Glutamatergic neuron (in vitro differentiated cells): ENCODE data around the gene GDF10. TPM values are rescaled to one million over a fixed set of nuclear protein-coding genes. Genes with fewer than 3 reads are reported as not detected.

Experiments used
- DNase-seq: peaks from one replicate; pipeline ENCODE4 v3.0.0; 2022
- H3K27ac Mint-ChIP-seq: one replicate; pipeline ENCODE4 v1.8.0; 2020; ENCODE audit warnings: mild to moderate bottlenecking, mixed read lengths, inconsistent platforms; ENCODE audit not compliant: unreplicated experiment
- H3K27me3 Mint-ChIP-seq: one replicate; pipeline ENCODE4 v1.8.0; 2020; ENCODE audit warnings: mild to moderate bottlenecking, moderate library complexity, mixed read lengths, inconsistent platforms; ENCODE audit not compliant: unreplicated experiment
- H3K36me3 Mint-ChIP-seq: one replicate; pipeline ENCODE4 v1.8.0; 2020; ENCODE audit warnings: mild to moderate bottlenecking, mixed read lengths, inconsistent platforms; ENCODE audit not compliant: unreplicated experiment
- H3K4me1 Mint-ChIP-seq: one replicate; pipeline ENCODE4 v1.8.0; 2020; ENCODE audit warnings: mild to moderate bottlenecking, low read depth, mixed read lengths, inconsistent platforms; ENCODE audit not compliant: unreplicated experiment
- H3K4me3 Mint-ChIP-seq: one replicate; pipeline ENCODE4 v1.8.0; 2020; ENCODE audit warnings: mild to moderate bottlenecking, mixed read lengths, inconsistent platforms; ENCODE audit not compliant: unreplicated experiment
- H3K9me3 Mint-ChIP-seq: one replicate; pipeline ENCODE4 v1.8.0; 2020; ENCODE audit warnings: mild to moderate bottlenecking, moderate library complexity, mixed read lengths, inconsistent platforms; ENCODE audit not compliant: unreplicated experiment
- total RNA-seq: library from RNA; stranded (reverse); fragmentation: NEBNext Ultra II Directional; extraction: Animal tissue kit (Norgen Biotek cat#: 25700); gene quantifications from one replicate; pipeline ENCODE4 v1.2.1, GENCODE V29; 2021; ENCODE audit not compliant: unreplicated experiment
- TF ChIP-seq, protein P1 (sequence below): fragments of 200-600 bp; sonication (generic); IDR thresholded peaks from one replicate; pipeline ENCODE4 v1.5.0; 2021; ENCODE audit not compliant: partially characterized antibody, unreplicated experiment

GDF10 gene
- total RNA-seq, 1 donor from 2014 or later, result not detected

- TF ChIP-seq, protein P1, sequence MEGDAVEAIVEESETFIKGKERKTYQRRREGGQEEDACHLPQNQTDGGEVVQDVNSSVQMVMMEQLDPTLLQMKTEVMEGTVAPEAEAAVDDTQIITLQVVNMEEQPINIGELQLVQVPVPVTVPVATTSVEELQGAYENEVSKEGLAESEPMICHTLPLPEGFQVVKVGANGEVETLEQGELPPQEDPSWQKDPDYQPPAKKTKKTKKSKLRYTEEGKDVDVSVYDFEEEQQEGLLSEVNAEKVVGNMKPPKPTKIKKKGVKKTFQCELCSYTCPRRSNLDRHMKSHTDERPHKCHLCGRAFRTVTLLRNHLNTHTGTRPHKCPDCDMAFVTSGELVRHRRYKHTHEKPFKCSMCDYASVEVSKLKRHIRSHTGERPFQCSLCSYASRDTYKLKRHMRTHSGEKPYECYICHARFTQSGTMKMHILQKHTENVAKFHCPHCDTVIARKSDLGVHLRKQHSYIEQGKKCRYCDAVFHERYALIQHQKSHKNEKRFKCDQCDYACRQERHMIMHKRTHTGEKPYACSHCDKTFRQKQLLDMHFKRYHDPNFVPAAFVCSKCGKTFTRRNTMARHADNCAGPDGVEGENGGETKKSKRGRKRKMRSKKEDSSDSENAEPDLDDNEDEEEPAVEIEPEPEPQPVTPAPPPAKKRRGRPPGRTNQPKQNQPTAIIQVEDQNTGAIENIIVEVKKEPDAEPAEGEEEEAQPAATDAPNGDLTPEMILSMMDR, result no peak
- Mint-ChIP-seq H3K27me3 (peaks cover 13% of the 10 kb centered on the region), H3K9me3 (no peaks in the 10 kb centered on the region), H3K36me3 (no peaks in the 10 kb centered on the region), H3K4me3 (no peak overlapping the region), H3K27ac (no peak overlapping the region), H3K4me1 (no peaks in the 10 kb centered on the region)
- no peak for DNase-seq
Measured at GRCh38 chr10:47339759-47340607, 40.0 kb downstream of the GDF10 start.

DNA sequence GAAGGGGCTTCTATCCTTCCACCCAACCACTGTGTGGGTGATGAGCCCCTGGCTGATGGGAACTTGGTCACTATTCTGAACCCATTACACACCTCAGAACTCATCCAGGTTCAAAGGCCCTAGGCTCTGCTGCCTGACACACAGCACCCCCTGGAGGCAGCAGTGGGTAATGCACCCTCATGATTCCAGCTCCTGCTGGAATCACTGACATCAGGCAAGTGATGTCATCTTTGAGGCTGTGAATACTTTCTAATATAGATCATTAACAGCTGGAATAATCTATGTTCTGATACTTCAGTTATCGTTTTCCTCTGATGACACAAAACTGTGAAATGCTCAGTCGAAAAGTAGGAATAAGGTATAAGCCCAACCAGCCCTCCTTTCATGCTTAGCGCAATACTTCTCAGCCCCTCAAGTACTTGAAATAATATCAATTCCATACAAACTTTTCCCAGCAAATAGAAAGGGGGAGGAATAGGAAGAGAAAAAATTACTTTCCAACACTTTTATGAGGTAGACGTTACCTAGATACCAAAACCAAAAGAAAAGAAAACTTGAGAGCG is 40.7 kb downstream of the GDF10 start:
- H3K9me3 Mint-ChIP-seq, result no peaks in the 10 kb centered on the region
- TF ChIP-seq, protein P1, result peak; percentile 99
- no peak overlapping the region for H3K27ac Mint-ChIP-seq
- H3K4me3 Mint-ChIP-seq, result no peak overlapping the region
- peaks cover 15% of the 10 kb centered on the region for H3K27me3 Mint-ChIP-seq
- DNase-seq, result peak; percentile 88
- no peaks in the 10 kb centered on the region for H3K36me3 Mint-ChIP-seq
- peaks cover under 1% of the 10 kb centered on the region for H3K4me1 Mint-ChIP-seq

DNA sequence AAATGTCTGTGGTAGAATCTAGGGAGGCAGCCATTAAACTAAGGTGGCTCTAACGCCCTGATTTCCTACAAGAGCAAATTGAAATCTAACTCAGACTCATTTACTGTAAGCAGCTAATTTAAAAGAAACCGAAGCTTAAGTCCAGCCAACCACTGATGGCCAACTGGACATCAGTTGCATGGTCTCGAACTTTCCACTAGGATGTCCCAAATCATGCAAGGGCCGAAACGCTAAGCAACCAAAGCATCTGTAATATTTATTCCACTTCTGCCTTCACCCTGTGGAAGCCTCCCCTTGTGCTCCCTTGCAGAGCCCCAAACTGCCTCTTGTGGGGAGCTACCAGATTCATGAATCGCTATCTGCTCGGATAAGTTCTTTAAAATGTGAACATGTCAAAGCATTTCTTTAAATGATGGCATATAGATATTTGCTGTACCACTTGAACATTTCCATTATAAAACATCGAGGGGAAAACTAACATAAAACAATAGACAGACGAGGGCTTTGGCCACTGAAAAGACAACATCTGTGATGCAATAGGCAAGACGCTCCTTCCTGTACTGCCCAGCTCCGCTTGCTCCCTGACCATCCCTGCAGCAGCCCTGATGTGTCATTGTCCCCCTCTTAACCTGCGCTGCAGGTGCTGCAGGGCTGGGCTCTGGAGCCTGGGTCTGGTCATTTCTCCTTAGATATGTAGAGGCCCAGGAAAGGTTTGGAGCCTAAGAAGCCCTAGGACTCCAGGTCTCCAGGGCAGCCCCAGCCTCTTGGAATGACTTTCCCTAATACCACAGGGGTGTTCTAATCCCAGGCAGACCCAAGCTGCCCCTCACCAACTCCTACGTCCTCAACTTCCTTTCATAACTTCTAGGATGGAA is 45.2 kb downstream of the GDF10 start:
- no peak for DNase-seq
- Mint-ChIP-seq H3K9me3 (peaks cover 7% of the 10 kb centered on the region), H3K36me3 (no peaks in the 10 kb centered on the region), H3K4me3 (no peak overlapping the region), H3K27ac (peak overlapping the region; percentile 62), H3K27me3 (peaks cover 12% of the 10 kb centered on the region), H3K4me1 (peaks cover 11% of the 10 kb centered on the region)
- TF ChIP-seq, protein P1, result no peak

DNA sequence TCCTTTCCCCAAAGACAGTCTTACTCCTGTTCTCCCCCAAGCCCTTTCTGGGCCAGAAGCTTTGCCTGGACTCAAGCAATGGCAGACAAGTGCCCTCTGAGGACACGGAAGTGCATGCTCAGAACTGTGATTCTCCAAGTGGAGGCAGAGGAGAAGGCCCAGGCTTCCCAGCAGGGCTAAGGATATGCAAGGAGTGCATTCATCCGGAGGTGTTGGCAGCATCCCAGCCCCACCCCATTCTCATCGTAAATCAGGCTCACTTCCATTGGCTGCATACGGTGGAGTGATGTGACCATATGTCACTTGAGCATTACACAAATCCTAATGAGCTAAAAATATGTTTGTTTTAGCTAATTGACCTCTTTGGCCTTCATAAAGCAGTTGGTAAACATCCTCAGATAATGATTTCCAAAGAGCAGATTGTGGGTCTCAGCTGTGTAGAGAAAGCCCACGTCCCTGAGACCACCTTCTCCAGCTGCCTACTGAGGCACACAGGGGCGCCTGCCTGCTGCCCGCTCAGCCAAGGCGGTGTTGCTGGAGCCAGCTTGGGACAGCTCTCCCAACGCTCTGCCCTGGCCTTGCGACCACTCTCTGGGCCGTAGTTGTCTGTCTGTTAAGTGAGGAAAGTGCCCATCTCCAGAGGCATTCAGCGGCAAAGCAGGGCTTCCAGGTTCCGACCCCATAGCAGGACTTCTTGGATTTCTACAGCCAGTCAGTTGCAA is 46.7 kb downstream of the GDF10 start:
- H3K27ac Mint-ChIP-seq, result no peak overlapping the region
- H3K9me3 Mint-ChIP-seq, result peaks cover 7% of the 10 kb centered on the region
- no peaks in the 10 kb centered on the region for H3K36me3 Mint-ChIP-seq
- H3K27me3 Mint-ChIP-seq, result peaks cover 10% of the 10 kb centered on the region
- TF ChIP-seq, protein P1, result no peak
- no peak overlapping the region for H3K4me3 Mint-ChIP-seq
- peaks cover 11% of the 10 kb centered on the region for H3K4me1 Mint-ChIP-seq
- no peak for DNase-seq
